Loucy (cell line): ENCODE measurements around the gene MAPK6.

ENCODE experiments used
- CTCF ChIP-seq: fragments of 200-600 bp; sonication (generic); conservative IDR thresholded peaks from 2 replicates; pipeline ENCODE4 v1.5.1; 2014; ENCODE audit warnings: mild to moderate bottlenecking, antibody characterized with exemption, low read length
- EZH2phosphoT487 ChIP-seq: fragments of 200-600 bp; IDR thresholded peaks from 2 replicates; pipeline ENCODE4 v1.6.1; 2018; ENCODE audit warnings: antibody characterized with exemption, mild to moderate bottlenecking, moderate library complexity, borderline replicate concordance

- TF ChIP-seq CTCF: no peak
- no peak for TF ChIP-seq EZH2phosphoT487
Observed at GRCh38 chr15:52114261-52115055, 95.4 kb downstream of the MAPK6 start.
